CD4-positive, alpha-beta T cell treated with Interleukin-17A for 1 hour (primary cell): ENCODE results near the gene GPR42.
"Not testable (repeated sequence)": the region's sequence is repeated elsewhere in the genome, so short reads cannot be mapped to it uniquely, and the experiment has no call there.

Experiments used
- DNase-seq: peaks from one replicate; pipeline ENCODE4 v3.0.0-alpha.2; 2020

GPR42 gene

GRCh38 chr19:35363711-35364425, 7.0 kb upstream of the GPR42 start:
- no peak for DNase-seq

DNA sequence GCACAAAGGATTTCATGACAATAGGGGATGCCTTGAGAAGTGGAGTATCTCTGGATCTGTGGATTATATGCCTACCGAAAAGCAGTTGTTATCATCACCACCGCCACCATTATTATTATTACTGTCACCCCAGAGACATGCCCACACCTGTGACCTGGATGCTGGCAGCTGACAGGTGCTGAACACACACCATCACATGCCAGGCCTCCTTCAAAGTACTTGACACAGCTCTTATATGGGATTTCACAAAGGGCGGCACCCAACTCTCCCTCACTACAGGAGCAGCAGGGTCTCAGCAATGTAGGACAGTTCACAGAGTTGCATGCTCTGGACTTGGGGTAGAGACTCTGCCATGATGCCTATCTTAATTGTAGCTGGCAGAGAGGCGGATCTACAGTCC, 5.6 kb upstream of the GPR42 start:
- no peak for DNase-seq

GRCh38 chr19:35368378-35368777, 2.5 kb upstream of the GPR42 start:
- DNase-seq, result no peak

- DNase-seq, result no peak
Measured at GRCh38 chr19:35369522-35369921, 1.3 kb upstream of the GPR42 start.

GRCh38 chr19:35373492-35373891, 2.6 kb downstream of the GPR42 start:
- no peak for DNase-seq

DNA sequence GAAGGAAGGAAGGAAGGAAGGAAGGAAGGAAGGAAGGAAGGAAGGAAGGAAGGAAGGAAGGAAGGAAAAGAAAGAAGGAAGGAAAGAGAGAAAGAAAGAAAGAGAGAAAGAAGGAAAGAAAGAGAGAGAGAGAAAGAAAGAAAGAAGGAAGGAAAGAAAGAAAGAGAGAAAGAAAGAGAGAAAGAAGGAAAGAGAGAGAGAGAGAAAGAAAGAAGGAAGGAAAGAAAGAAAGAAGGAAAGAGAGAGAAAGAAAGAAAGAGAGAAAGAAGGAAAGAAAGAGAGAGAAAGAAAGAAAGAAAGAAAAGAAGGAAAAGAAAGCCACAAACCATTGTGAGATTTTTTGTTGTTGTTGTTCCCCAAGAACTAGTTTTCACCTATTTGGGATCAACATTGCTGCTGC, 3.2 kb downstream of the GPR42 start:
- not testable (repeated sequence) for DNase-seq

DNA sequence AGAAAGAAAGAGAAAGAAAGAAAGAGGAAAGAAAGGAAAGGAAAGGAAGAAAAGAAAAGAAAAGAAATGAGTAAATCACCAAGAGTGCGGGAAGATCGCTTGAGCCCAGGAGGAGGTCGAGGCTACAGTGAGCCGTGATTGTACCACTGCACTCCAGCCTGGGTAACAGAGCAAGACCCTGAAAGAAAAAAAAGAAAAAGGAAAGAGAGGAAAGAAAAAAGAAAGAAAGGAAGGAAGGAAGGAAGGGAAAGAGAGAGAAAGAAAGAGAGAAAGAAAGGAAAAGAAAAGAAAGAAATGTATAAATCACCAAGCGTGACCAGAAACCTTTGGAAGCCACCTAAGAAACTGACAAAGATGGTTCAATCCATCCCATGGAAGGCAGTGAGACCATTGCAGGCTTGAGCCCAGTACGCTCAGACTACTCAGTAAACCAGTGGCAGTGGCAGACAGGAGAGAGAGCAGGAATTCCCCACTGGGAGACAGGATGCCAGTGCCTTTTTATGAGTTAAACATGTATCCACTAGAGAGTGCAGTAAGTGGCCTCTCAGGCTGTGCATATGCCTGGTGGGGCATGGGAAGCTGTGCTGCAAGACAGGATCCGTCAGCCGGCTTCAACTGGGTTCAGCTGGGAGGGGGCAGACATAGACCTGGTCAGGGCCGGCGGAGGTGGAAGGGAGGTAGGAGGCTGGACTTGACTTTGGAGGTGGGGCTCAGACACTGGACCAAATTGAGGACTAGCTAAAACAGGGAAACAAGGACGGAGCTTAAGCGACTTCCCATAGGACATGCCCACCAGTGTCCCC, 4.8 kb downstream of the GPR42 start:
- no peak for DNase-seq

DNA sequence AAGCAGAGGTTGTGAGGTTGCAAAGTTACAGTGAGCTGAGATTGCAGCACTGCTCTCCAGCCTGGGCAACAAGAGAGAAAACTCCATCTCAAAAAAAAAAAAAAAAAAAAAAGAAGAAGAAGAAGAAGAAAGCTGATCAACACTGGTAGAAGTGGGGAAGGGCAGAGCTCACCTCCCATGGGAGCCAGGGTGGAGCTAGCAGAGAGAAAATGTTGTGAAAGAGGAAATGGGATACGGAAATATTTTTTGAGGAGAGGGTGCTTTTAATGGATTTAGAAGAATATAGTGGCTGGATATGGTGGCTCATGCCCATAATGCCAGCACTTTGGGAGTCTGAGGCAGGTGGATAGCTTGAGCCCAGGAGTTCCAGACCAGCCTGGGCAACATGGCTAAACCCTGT, 6.8 kb downstream of the GPR42 start:
- no peak for DNase-seq

DNA sequence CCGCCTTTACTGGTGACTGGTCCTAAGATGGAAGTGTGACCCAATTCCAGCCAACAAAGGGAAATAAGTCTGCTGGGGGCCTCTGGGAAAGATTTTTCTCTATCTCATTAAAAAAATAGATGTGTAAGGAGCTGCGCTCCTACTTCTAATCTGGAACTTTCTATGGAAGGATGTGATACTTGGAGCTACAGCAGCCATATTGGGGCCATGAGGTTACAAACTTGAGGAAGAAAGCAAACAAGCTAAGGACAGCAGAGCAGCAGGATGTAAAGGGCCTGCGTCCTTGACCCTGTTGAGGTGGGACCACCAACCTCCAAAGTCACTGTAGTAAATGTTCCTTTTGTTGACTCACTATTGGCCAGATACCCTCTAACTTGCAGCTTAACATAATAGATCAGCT, 7.5 kb downstream of the GPR42 start:
- DNase-seq, result no peak

- DNase-seq, result not testable (repeated sequence)
Measured at GRCh38 chr19:35379545-35379944, 8.7 kb downstream of the GPR42 start.

DNA sequence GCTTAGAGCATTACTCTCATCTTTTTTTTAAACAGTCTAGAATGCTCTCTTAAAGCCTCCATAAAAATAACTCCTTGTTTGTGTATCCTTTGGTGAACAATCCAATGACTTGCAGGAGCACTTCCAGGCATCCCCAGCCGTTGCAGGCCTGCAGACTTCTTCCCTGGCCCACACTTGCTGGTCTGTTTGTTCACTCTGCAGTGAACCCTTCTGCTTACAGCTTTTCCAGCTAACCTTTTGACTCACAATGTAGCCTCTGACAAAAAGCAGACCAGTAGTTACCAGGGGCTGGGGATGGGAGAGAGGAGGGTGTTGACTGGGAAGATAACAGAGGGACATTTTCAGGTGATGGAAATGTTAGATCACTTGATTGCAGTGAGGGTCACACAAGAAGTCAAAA, 9.1 kb downstream of the GPR42 start:
- no peak for DNase-seq

DNA sequence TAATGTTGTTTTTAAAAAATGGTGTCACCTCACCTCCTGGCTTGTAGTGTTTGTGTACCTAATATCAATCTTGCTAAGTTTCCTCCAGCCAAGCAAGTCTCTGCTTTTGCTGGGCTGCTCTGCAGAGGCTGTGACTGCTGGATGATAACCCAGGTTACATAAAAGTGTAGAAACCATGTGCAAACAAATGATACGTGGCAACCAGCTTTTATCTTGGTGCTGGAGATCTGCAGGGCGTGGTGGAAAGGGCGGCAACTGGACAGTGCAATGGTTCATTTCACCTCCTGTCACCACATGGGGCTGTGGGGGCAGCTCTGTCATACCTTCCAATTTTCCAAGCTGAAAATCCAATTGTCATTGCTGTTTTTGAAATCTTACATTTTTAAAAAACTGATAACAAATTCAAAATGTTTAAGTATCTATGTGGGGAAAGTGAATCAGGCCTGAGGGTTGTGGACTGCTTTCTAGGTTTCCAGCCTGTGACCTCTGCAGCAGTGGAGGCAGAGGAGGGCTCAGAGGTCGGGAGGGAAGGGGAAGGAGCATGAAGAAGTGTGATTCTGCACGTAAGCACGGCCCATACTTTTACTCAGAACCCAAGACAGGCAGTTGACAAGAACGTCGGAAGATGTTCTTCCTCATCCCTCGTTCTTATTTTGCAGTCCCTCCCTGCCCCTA, 9.7 kb downstream of the GPR42 start:
- no peak for DNase-seq

DNA sequence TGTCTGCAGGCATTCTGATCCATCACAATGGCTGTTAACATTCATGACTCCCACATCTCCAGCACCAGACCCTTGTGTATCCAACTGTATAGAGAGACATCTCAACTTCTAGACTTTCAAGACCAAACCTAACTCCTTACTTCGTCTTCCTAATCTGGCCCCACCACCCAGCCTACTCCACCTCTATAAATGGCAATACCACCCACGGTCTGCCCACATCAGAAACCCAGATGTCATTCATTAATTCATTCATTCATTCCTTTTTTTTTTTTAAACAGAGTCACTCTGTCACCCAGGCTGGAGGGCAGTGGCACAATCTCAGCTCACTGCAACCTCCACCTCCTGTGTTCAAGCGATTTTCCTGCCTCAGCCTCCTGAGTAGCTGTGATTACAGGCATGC, 10.4 kb downstream of the GPR42 start:
- no peak for DNase-seq

GRCh38 chr19:35381926-35382325, 11.1 kb downstream of the GPR42 start:
- no peak for DNase-seq

DNA sequence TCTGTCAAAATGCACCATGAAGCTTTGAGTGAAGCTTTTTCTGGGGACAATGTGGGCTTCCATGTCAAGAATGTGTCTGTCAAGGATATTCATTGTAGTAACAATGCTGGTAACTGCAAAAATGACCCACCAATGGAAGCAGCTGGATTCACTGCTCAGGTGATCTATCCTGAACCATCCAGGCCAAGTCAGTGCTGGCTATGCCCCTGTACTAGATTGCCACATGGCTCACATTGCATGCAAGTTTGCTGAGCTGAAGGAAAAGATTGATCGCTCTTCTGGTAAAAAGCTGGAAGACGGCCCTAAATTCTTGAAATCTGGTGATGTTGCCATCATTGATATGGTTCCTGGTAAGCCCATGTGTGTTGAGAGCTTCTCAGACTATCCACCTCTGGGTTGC, 12.7 kb downstream of the GPR42 start:
- no peak for DNase-seq

GRCh38 chr19:35388277-35389054, 17.6 kb downstream of the GPR42 start:
- no peak for DNase-seq

DNA sequence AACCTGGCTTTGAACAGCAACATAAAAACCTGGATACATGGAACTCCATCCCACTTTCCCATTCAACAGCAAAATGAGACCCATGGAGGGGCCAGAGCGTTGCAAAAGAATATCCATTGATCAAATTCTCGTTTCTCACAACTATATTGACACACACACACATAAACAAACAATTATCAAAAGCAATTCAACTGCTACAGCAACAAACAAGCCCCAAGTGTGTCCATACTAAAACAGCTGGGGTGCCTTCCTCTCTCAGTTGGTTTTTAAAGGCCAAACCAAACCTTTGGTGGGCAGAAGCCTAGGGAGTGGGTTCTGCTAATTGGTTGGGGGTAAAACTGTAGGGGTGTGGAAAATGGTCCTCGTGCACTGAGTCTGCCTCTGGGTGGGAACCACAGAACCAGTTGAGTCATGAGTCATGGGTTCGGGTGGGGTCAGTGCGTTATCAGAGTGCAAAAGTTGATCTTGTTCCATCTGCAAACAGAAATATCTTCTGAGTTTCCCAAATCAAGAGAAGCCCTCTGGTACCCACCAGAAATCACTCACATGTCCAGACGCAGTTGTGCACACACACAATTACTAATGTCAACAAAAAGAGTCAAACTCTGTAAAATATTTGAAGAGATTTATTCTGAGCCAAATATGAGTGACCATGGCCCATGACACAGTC, 18.5 kb downstream of the GPR42 start:
- no peak for DNase-seq

GRCh38 chr19:35392742-35393715, 22.2 kb downstream of the GPR42 start:
- DNase-seq, result no peak

DNA sequence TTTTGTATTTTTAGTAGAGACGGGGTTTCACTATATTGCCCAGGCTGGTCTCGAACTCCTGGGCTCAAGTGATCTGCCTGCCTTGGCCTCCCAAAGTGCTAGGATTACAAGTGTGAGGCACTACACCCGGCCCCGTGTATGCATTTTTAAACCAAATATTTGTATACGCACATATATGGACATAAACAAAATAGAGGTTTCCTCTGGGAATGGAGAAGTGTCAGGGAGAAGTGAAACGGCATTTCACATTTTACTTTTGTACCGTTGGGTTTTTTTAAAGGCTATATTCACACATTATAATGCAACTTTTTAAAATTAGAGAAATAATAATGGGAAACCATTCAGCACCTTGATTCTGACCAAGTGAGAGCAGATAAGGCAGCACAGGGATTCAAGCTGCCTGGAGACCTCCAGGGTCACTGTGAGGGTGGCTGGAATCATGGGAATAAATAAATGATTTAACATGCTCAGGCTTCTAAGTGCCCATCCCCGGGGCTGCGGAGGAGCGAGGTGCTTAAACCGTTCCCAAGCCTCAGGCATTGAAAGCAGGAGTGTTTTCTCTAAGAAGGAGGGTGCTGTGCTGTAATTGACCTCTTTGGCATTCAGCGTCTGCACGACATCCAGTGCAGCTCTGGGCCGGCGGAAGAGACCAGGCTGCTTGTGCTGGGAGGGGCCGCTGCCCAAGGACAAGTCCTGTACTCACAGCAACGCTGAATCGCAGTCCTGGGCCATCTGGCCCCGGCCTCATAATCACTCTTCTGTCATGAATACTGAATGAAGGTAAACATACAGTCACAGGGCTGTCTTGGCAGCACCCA, 24.7 kb downstream of the GPR42 start:
- no peak for DNase-seq

DNA sequence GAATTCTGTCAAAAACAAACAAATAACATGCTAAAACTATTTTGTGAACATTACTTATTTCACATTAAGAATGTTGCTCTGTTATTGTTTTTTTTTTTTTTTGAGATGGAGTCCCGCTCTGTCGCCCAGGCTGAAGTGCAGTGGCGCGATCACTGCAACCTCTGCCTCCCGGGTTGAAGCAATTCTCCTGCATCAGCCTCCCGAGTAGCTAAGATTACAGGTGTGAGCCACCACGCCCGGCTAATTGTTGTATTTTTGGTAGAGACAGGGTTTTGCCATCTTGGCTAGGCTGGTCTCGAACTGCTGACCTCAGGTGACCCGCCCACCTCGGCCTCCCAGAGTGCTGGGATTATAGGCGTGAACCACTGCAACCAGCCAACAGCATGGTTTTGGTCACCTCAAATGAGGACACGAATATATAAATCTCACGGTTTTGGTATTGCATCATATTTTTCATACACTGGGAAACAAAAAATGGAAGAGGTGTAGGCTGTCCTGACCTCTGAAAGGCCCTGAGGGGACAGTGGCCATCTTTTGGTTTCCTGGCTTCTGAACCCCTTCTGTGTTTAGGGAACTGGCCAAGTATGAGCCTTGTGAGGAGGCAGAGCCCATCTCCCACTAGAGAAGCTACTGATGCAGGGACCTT, 25.5 kb downstream of the GPR42 start:
- DNase-seq, result no peak
